ENCODE measurements around the gene NCOA1.

Gene NCOA1

GRCh38 chr2:24671230-24671629, 180.2 kb downstream of the NCOA1 start:
- TF ChIP-seq TSHZ2 (CRISPR knock-in tag; IDR thresholded peaks at IDR 0.05) (no peak), BACH2 (CRISPR knock-in tag; IDR thresholded peaks at IDR 0.05; ENCODE audit: borderline replicate concordance) (no peak), OSR1 (CRISPR knock-in tag; IDR thresholded peaks at IDR 0.05) (no peak), TCF4 (CRISPR knock-in tag; IDR thresholded peaks at IDR 0.05; ENCODE audit: borderline replicate concordance) (no peak), ESRRG (CRISPR knock-in tag; IDR thresholded peaks at IDR 0.05) (no peak), SNAI2 (CRISPR knock-in tag; IDR thresholded peaks at IDR 0.05) (no peak), PPARA (CRISPR knock-in tag; IDR thresholded peaks at IDR 0.05; ENCODE audit: borderline replicate concordance) (no peak), ZNF565 (CRISPR knock-in tag; conservative IDR thresholded peaks at IDR 0.05; ENCODE audit: low read depth) (no peak)
- TF ChIP-seq, protein P1, sequence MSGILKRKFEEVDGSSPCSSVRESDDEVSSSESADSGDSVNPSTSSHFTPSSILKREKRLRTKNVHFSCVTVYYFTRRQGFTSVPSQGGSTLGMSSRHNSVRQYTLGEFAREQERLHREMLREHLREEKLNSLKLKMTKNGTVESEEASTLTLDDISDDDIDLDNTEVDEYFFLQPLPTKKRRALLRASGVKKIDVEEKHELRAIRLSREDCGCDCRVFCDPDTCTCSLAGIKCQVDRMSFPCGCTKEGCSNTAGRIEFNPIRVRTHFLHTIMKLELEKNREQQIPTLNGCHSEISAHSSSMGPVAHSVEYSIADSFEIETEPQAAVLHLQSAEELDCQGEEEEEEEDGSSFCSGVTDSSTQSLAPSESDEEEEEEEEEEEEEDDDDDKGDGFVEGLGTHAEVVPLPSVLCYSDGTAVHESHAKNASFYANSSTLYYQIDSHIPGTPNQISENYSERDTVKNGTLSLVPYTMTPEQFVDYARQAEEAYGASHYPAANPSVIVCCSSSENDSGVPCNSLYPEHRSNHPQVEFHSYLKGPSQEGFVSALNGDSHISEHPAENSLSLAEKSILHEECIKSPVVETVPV (CRISPR knock-in tag; IDR thresholded peaks at IDR 0.05): no peak
- no peak for ATAC-seq

- no peak for ATAC-seq
- TF ChIP-seq ZC3H10 (CRISPR knock-in tag; IDR thresholded peaks at IDR 0.05) (no peak), ZNF8 (CRISPR knock-in tag; IDR thresholded peaks at IDR 0.05) (no peak), ARNTL (CRISPR knock-in tag; IDR thresholded peaks at IDR 0.05; ENCODE audit: borderline replicate concordance, low read depth) (no peak), RARB (CRISPR knock-in tag; IDR thresholded peaks at IDR 0.05) (no peak), CSDC2 (CRISPR knock-in tag; IDR thresholded peaks at IDR 0.05) (no peak), PPARA (CRISPR knock-in tag; IDR thresholded peaks at IDR 0.05; ENCODE audit: borderline replicate concordance) (no peak), ZFP3 (CRISPR knock-in tag; IDR thresholded peaks at IDR 0.05) (no peak), GLIS3 (CRISPR knock-in tag; IDR thresholded peaks at IDR 0.05) (no peak)
These were observed 181.5 kb downstream of the NCOA1 start for GRCh38 chr2:24672589-24672988.

GRCh38 chr2:24675338-24675737, 184.3 kb downstream of the NCOA1 start:
- TF ChIP-seq GLIS3 (CRISPR knock-in tag; IDR thresholded peaks at IDR 0.05) (no peak), SNAI2 (CRISPR knock-in tag; IDR thresholded peaks at IDR 0.05) (no peak), RARB (CRISPR knock-in tag; IDR thresholded peaks at IDR 0.05) (no peak), PPARA (CRISPR knock-in tag; IDR thresholded peaks at IDR 0.05; ENCODE audit: borderline replicate concordance) (no peak), ZNF565 (CRISPR knock-in tag; conservative IDR thresholded peaks at IDR 0.05; ENCODE audit: low read depth) (no peak), ZFP30 (CRISPR knock-in tag; IDR thresholded peaks at IDR 0.05) (no peak), CSDC2 (CRISPR knock-in tag; IDR thresholded peaks at IDR 0.05) (no peak), TCF4 (CRISPR knock-in tag; IDR thresholded peaks at IDR 0.05; ENCODE audit: borderline replicate concordance) (no peak), BACH2 (CRISPR knock-in tag; IDR thresholded peaks at IDR 0.05; ENCODE audit: borderline replicate concordance) (no peak), ZFP3 (CRISPR knock-in tag; IDR thresholded peaks at IDR 0.05) (no peak), OSR1 (CRISPR knock-in tag; IDR thresholded peaks at IDR 0.05) (no peak), ZC3H10 (CRISPR knock-in tag; IDR thresholded peaks at IDR 0.05) (no peak), ZNF70 (CRISPR knock-in tag; IDR thresholded peaks at IDR 0.05) (no peak), ZNF8 (CRISPR knock-in tag; IDR thresholded peaks at IDR 0.05) (no peak), TSHZ2 (CRISPR knock-in tag; IDR thresholded peaks at IDR 0.05) (no peak), ISL1 (CRISPR knock-in tag; IDR thresholded peaks at IDR 0.05) (no peak)
- TF ChIP-seq, protein P1 (CRISPR knock-in tag; IDR thresholded peaks at IDR 0.05): no peak
- TF ChIP-seq, protein P2, sequence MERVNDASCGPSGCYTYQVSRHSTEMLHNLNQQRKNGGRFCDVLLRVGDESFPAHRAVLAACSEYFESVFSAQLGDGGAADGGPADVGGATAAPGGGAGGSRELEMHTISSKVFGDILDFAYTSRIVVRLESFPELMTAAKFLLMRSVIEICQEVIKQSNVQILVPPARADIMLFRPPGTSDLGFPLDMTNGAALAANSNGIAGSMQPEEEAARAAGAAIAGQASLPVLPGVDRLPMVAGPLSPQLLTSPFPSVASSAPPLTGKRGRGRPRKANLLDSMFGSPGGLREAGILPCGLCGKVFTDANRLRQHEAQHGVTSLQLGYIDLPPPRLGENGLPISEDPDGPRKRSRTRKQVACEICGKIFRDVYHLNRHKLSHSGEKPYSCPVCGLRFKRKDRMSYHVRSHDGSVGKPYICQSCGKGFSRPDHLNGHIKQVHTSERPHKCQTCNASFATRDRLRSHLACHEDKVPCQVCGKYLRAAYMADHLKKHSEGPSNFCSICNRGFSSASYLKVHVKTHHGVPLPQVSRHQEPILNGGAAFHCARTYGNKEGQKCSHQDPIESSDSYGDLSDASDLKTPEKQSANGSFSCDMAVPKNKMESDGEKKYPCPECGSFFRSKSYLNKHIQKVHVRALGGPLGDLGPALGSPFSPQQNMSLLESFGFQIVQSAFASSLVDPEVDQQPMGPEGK (CRISPR knock-in tag; IDR thresholded peaks at IDR 0.05; ENCODE audit: borderline replicate concordance): no peak
- TF ChIP-seq, protein P3, sequence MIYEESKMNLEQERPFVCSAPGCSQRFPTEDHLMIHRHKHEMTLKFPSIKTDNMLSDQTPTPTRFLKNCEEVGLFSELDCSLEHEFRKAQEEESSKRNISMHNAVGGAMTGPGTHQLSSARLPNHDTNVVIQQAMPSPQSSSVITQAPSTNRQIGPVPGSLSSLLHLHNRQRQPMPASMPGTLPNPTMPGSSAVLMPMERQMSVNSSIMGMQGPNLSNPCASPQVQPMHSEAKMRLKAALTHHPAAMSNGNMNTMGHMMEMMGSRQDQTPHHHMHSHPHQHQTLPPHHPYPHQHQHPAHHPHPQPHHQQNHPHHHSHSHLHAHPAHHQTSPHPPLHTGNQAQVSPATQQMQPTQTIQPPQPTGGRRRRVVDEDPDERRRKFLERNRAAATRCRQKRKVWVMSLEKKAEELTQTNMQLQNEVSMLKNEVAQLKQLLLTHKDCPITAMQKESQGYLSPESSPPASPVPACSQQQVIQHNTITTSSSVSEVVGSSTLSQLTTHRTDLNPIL (CRISPR knock-in tag; IDR thresholded peaks at IDR 0.05; ENCODE audit: low read depth): no peak
- TF ChIP-seq, protein P4, sequence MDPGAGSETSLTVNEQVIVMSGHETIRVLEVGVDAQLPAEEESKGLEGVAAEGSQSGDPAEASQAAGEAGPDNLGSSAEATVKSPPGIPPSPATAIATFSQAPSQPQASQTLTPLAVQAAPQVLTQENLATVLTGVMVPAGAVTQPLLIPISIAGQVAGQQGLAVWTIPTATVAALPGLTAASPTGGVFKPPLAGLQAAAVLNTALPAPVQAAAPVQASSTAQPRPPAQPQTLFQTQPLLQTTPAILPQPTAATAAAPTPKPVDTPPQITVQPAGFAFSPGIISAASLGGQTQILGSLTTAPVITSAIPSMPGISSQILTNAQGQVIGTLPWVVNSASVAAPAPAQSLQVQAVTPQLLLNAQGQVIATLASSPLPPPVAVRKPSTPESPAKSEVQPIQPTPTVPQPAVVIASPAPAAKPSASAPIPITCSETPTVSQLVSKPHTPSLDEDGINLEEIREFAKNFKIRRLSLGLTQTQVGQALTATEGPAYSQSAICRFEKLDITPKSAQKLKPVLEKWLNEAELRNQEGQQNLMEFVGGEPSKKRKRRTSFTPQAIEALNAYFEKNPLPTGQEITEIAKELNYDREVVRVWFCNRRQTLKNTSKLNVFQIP (CRISPR knock-in tag; IDR thresholded peaks at IDR 0.05; ENCODE audit: borderline replicate concordance, low read depth): no peak
- ATAC-seq: no peak

All from SK-N-SH treated with all-trans-retinoic acid at 6 μM for 48 hours (cell line).